ENCODE results near the gene PPFIA2.

DNA sequence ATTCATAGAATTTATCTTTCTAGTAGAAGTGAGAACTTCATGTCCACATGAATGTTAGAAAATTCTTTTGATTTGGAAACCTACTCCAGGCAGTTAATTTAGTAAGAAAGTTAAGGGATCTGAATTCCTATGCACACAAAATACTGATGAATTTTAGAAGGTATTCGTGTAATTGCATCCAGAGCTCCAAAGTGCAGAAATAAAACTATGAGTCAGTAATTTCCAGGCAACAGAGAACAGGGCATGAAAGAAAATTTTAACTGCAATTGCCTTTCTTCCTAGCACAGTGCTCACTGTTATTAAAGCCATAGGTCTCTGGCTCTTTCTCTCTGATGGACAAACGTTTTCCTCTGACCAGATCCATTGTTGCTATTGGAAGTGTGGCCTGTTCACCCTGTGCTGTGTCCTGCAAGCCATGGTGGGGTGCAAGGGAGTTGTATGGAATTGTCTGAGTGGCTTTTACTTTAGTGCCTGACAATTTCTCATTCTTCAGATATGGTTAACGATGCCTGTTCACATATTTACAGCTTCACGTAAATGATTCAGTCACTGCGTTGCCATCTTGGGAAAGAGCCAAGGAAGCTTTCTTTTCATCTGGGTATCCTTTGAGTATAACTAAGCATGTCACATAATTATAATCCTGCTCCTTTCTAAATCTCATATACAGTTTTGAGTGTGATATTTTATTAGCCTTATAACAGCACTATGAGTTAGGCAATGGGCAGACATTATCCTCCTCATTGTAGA lies 536.1 kb downstream of the PPFIA2 start:
- no peak for TF ChIP-seq CTCF (IDR thresholded peaks at IDR 0.05)
- TF ChIP-seq POLR2A (IDR thresholded peaks at IDR 0.05), result no peak
- TF ChIP-seq POLR2AphosphoS5 (IDR thresholded peaks at IDR 0.05), result no peak
- TF ChIP-seq EP300 (IDR thresholded peaks at IDR 0.05), result no peak

Measured in stomach (tissue), 4 donors.